GM19043 (cell line): ENCODE measurements around the gene FXN.
"Not testable (repeated sequence)": the region's sequence is repeated elsewhere in the genome, so short reads cannot be mapped to it uniquely, and the experiment has no call there.

Source experiments
- ATAC-seq: cut with Tn5 transposase; IDR thresholded peaks from one replicate; pipeline ENCODE4 v1.9.1; 2021; ENCODE audit warnings: low read depth; ENCODE audit not compliant: unreplicated experiment

The FXN gene

GRCh38 chr9:69093471-69094103, 58.0 kb downstream of the FXN start:
- peak; percentile 62 for ATAC-seq

- ATAC-seq, result not testable (repeated sequence)
Measured at GRCh38 chr9:69094361-69095135, 59.0 kb downstream of the FXN start.

- ATAC-seq, result no peak
Measured at GRCh38 chr9:69097064-69097463, 61.5 kb downstream of the FXN start.

GRCh38 chr9:69097923-69098593, 62.5 kb downstream of the FXN start:
- ATAC-seq, result no peak

GRCh38 chr9:69103348-69103996, 67.9 kb downstream of the FXN start:
- not testable (repeated sequence) for ATAC-seq

- ATAC-seq, result no peak
Measured at GRCh38 chr9:69104830-69105527, 69.4 kb downstream of the FXN start.

- ATAC-seq, result no peak
Measured at GRCh38 chr9:69107771-69108170, 72.2 kb downstream of the FXN start.

- not testable (repeated sequence) for ATAC-seq
Measured at GRCh38 chr9:69108706-69109105, 73.2 kb downstream of the FXN start.

GRCh38 chr9:69109152-69109551, 73.6 kb downstream of the FXN start:
- ATAC-seq, result no peak

- not testable (repeated sequence) for ATAC-seq
Measured at GRCh38 chr9:69112646-69113045, 77.1 kb downstream of the FXN start.

- ATAC-seq, result no peak
Measured at GRCh38 chr9:69115621-69116020, 80.1 kb downstream of the FXN start.

GRCh38 chr9:69118656-69119055, 83.1 kb downstream of the FXN start:
- ATAC-seq, result no peak

GRCh38 chr9:69120380-69121154, 85.0 kb downstream of the FXN start:
- ATAC-seq, result no peak

GRCh38 chr9:69121155-69122081, 85.9 kb downstream of the FXN start:
- ATAC-seq, result peak; percentile 51

GRCh38 chr9:69122082-69122548, 86.6 kb downstream of the FXN start:
- peak; percentile 28 for ATAC-seq

- no peak for ATAC-seq
Measured at GRCh38 chr9:69122549-69123141, 87.1 kb downstream of the FXN start.

- ATAC-seq, result no peak
Measured at GRCh38 chr9:69130456-69131441, 95.2 kb downstream of the FXN start.
